Smooth muscle cell of the brain vasculature (primary cell): Measurements from ENCODE around the gene TSPAN3.

ENCODE experiments used
- DNase-seq: peaks from one replicate; pipeline ENCODE4 v3.0.0-alpha.2; 2012; ENCODE audit warnings: low read depth, low spot score

The TSPAN3 gene

DNA sequence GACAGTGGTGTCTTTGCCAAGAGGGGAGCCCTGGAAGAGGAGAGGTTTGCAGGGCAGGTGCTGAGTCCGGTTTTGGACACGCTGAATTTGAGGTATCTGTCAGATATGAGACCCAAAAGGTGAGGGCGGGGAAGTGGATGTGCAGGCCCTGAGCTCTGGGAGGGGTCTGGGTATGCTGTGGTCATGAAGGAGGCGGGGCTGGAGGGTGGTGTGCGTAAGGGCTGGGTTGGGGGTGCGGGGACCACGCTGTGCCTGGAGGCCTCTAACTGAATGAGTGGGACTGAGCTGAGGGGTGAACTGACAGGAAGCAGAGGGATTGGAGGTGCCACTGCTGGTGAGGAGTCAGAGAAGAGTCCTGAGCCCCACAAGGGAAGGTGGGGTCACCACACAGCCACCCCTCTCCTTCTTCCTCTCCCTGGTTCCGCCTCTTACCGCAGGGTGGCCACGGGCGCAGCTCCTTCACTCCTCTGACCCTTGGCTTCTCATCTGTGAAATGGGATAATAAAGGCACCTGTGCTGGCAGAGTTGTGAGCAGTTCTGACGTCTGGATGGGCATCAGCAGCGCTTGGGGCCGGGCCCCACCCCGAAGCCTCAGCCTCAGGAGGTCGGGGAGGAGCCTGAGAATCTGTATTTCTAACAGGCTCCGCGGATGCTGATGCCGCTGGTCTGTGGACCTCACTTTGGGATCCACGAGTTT lies 47.2 kb downstream of the TSPAN3 start:
- no peak for DNase-seq

DNA sequence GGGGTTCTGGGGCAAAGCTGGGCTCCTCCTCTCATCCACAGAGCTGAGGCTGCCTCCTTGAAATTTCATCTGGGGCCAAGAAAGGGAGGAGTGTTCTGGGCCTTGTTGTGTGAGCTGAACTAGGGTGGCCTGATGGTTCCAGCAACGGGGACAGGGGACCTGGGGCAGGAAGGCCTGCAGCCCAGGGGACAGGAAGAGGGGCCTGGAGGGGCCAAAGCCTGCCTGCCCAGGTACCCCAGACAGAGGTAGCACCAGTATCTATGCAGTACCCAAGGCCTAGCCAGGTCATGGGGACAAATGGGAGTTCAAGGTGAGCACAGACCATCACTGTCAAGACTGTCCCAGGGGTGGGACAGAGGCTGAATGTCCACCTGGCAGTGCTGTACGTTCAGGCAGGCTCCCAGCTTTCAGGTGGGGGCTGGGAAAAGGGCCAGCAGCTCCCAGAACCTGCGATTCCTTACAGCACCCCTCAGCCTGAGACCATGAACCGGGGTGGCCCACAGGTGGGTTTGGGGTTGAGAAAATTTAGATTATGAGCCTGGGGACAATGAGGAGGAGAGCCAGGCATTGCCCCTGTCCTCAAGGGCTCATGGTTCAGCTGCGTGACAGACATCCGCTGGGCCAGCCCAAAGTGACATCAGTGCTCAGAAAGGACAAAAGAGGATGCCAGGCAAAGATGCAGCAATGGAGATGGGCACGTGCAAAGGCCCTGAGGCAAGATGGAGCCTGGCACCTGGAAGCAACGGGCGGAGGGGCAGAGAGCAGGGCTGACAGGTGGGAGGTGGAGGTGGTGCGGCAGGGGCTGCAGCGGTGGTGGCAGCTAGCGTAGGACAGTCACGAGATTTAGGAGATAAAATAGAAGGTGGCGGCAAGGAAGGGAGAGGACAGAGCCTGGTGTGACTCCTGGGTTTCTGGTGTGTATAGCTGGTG lies 48.0 kb downstream of the TSPAN3 start:
- DNase-seq = no peak

DNA sequence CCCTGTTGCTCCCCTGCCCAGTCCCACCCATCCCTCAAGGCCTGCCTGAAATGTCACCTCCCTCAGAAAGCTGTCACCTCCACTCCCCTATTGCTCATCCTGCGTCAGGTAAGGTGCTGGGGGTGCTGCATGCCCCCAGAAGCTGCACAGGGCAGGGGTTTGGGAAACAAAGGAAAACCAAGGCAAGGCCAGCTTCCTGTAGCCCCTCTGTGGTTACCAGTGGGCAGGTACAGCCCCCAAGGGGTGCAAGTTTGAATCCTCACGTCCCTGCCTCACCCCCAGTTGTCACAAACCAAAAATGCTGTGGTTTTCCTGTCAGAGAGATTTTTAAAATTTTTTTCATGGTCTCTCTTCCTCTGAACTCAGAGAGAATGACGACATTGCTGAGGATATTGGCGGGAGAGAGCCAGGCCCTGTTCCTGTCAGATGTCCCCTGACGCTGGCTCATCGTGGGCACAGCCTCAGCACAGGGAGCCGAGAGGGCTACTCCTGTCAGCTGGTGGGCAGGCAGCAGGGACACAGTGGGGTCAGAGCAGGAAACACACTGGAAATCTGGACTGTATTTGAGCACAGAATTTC lies 49.0 kb downstream of the TSPAN3 start:
- no peak for DNase-seq

DNA sequence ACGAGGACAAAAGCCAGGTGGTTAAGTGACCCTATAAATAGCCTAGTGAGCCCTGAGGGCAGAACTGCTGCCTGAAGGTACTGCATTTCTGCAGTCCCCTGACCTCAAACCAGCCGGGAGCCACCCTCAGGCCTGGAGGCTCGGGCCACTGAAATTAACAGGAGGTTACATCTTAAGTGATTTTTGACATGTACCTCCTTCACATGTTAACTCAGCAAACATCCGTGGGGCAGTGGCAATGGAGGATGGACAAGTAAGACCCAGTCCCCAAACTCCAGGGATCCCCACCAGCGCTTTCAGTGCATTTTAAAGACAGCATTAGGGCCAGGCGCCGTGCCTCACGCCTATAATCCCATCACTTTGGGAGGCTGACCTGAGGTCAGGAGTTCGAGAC lies 49.8 kb downstream of the TSPAN3 start:
- DNase-seq = no peak

DNA sequence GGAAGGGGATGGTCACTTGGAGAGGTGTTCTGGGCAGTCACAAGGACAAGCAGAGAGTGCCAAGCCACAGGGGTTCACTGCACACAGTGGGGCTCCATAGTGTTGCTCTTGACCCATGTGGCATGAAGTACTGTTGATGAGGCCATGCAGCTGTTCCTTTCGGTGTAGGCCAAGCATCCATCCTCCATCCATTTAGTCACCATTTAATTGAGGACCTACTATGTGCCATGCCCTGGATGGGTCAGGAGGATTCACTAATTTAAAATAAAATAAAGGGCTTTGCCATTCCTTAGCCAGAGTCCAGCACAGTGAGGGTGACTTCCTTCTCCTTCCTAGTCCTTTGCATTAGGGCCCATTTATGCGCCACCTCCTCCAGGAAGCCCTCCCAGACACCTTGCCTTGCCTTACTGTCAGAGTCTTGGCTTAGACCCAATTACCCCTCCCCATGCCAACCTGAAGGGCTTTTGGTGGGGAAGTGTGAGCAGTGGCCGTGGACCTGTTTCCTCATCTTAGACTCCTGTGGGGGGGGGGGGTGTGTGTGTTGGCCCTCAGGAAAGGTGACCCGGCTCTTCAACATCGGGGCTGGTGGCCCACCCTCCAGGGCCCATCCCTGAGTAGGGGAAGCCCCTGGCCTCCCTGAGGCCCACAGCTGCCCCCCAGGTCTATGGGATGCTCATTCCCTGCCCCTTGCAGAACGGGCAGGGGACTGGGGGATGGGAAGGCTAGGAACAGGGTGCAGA lies 50.4 kb downstream of the TSPAN3 start:
- no peak for DNase-seq

DNA sequence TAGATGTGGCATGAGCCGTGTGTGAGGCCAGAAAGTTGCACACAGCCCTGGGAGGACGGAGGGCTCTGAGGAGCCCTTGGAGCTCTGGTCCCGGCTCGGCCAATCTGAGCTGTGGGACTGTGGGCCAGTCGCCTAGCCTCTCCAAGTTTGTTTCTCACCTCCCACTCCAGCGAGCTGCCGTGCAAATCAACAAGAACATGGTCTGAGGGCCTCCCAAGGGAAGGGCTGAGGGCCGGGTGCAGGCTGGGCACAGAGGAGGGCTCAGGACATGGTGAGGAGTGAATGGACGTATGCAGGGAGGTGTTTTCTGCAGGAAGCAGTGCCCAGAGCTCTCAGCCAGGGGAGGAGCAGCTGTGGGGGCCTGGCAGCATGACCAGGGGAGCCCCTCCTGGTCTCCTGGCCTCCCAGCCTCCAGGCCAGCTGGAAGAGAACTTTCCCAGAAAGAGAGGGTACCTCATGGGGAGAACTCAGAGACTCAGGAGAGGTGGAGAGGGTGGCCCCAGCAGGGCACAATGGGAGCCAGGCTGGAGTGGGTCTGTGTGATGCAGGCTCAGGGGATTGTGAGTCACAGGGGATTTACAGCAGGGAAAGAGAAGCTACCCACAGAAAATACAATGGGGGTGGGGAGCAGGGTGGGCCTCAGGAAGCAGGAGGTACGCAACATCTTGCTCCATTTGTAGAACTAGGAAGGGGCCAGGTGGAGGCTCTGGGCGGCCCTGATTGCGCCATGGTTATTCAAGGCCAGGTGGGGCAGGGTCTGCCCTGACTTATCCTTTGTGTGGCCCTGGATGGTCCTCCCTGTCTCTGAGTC lies 51.2 kb downstream of the TSPAN3 start:
- DNase-seq = no peak

DNA sequence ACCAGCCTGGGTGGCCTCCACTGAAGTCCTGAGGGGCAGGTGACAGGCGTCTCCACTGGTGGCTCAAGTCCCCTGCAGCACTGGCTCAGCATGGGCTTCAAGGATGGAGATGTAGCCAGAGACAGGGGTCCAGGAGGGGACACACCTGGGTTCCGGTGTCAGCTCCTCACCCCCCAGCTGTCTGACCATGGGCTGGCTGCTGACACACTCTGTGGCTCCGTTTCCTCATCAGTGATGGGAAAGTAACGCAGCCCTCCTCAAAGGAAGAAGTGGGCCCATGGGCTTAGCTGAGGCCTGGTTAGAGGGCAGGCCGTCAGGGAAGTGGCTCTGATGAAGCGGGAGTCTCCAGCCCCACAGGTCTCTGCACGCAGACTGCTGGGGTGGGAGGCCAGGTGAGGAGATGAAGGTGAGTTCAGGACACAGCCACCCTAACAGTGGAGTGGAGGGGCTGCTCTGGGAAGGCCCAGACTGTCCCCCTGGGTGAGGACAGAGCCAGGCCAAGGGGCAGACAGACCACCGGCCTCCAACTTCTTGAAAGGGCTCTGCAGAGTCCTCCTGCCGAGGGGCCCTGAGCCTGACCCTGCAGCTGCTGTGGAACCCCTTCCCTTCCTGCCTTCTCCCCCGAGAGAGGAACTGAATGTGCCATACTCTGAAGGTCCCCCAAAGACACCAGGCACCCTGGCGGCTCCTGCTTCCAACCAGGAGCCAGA lies 52.0 kb downstream of the TSPAN3 start:
- no peak for DNase-seq

DNA sequence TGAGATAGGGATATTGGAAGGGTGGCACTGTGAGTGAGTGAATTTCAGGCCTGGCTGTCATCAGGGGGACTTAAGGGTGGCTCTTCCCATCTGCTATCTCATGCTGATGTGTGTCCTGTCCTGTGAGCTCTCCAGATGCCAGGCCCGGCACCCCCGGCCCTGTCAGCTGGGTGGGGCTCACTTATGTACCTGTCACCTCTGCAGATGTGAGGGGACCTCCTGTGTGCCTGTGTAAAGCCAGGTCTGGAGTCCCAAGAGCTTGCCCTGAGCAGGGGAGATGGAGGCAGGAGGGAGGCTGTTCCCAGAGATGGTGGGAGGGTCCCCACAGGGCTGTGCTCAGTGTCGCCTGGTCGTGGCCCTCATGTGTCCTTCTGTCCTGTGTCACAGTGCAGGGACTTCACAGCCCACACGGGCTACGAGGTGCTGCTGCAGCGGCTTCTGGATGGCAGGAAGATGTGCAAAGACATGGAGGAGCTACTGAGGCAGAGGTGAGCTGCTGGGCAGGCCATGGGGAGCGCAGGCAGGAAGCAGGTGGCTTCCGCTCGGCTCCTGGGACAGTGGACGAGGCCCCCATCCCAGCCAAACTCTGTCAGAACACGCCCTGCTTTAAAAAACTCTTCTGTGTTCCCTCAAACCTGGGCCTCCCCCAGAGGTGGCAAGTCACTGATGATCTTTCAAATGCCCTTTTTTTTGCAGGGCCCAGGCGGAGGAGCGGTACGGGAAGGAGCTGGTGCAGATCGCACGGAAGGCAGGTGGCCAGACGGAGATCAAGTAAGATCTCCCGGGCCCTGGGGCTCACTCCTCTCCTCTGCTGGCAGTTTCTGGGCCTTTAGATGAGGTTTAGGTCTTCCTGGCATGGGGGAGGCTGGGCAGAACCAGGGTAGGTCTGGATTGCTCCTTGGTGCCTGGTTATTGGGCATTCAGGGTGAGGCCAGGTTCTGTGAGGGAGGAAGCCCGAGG lies 52.9 kb downstream of the TSPAN3 start:
- DNase-seq = no peak

DNA sequence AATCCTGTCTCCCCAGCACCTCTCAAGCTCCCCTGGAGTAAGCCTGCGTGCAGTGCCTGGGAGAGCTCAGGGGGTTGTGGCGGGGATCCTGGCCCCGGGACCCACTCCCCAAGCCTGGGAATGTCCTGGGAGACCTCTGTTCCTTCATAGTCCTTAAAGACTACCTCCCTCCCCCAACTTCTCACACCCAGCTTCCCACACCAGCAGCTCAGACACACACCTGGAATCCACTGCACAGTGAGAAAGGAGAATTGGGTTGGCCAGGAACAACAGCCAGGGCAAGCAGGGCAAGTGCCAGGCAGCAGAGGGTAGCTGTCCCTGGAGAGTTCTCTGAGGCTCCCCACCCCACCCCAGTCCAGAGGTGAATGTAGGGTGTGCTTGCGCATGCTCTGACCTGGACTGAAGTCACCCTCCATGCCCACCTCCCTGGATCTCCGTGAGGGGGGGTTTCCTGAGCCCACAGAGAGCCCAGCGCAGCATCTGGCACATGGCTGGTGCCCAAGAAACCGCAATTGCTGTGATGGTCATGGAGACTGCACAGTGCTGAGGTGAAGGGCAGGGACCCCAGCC lies 53.7 kb downstream of the TSPAN3 start:
- DNase-seq = no peak

DNA sequence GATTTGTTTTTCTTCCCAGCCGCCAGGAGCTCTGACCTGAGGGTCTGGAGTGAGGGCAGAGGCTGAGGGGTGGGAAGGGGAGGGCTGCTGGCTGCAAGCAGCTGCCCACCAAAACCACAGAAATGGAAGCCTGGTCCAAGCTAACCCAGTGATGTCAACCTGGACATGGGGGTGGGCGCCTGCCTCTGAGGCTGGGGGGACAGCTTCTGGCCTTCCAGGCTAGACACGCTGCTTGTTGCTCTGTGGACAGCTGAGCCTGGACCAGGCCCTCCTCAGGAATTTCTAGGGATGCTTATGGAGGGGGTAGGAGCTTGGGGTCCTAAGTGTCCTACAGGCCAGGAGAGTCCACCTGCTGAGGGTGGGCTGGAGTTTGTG lies 54.6 kb downstream of the TSPAN3 start:
- no peak for DNase-seq

DNA sequence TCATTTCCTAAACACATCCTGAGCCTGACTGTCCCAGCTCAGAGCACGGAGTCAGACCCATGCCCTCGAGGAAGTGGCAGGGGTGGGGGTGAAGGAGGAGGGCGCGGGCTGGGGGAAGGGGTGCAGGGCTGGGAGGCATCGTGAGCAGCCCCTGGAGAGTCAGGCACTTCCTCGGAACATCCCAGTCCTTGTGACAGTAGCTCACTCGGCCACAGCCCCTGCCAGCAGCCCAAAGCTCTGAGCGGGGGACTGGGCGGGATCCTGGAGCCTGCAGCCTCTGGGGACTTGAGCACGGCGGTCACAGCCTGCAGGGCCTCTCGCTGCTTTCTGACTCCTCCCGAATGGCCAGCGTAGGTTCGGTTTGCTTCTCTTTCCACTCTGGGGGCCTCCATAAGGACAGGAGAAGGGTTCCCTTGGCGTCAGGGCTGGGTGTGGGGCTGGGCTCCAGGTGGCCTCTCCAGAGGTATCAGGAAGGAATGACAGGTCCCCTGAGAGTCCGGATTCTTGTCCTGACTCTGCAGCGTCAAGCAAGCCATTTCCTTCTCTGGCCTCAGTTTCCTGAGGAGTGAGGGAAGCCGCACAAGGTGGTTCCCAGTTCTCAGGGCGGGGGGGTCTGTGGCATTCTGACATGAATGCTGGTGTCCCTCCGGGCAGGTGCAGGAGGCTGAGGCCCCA lies 55.1 kb downstream of the TSPAN3 start:
- no peak for DNase-seq

DNA sequence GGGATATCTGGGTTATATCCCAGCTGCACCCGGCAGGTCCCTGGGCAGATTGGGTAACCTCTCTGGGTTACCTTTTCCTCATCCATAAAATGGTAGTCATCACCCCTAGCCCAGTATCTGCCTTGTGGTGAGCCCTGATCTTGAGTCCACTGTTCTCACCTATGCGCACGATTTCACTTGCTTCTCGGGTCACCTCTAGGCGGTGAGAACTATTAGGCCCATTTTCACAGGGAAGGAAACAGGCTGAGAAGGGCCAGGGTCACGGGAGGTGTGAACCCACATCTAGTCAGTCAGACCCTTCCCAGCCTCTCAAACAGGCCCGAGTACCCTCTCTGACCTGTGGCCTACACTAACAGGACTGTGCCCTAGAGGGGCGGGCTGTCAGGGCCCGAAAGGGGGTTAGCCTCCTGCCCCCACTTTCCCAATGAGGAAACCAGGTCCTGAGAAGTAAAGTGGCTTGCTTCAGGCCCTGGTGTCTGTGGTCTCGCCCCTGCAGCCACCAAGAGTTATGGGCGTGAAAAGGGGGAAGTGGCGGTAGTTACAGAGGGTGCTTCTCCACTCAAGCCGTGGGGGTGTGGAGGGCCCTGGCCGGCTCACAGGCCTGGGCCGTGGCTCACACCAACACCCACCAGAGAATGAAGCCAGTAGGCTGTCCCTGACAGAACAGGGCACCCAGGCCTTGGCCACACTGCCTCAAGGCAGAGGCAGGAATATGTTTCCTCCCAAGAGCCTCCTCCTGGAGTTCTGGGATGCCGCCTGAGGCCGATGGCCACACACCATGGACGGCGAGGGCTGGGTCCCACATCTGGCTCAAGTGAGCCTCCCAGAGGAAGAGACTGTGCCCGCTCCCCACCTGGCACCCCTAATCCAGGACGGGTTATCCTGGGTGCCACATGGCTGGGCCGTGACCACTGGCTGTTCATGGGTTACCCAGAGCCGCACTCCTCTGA lies 56.5 kb downstream of the TSPAN3 start:
- no peak for DNase-seq

DNA sequence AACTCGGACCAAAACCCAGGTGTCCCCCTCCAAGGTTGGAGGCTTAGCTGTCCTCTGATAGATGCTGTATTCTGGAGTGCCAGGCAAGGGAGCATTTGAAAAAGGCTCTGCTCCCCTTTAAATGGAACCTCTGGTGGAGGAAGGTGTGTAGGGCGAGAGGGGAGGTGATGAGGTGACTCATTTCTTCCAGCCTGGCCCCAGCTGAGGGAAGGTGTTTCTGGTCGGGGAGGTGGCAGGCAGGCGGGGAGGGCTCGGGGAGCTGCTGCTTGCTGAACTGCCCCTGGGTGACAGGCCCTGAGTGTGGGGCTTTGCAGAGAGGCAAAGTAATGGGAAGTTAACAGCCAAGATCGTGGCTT lies 57.2 kb downstream of the TSPAN3 start:
- DNase-seq = no peak

DNA sequence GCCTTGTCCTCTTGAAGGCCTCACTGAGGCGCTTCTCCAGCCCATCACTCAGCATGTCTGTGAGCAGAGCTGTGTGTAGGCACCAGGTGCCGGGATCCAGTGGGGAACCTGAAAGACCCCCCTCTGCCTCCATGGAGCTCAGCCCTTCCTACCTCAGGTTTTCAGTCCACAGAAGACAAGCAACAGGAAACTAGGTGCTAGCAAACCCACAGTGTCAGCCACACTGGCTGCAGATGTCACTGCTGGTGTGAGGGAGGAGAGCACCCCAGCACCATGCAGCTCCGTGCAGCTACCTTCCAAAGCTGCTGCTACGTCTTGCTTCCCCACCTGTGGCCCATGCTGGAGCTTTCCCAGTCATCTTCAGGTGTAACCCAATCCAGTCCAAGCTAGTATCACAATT lies 58.0 kb downstream of the TSPAN3 start:
- DNase-seq = no peak

DNA sequence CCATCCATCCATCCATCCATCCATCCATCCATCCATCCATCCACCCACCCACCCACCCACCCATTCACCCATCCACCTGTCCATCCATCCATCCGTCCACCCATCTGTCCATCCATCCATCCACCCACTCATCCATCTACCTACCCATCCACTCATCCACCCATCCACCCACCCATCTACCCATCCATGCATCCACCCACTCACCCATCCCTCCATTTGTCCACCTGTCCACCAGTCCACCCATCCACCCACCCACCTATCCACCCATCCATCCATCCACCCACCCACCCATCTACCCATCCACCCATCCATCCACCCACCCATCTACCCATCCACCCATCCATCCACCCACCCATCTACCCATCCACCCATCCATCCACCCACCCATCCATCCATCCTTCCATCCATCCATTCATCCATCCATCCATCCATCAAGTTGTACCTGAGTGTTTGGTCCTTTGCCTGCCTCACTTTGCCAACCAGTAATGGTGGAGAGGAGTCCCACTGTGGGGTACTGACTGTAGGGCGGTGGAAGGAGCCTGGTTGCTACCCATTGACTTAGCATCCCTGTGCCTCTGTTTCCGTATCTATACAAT lies 58.7 kb downstream of the TSPAN3 start:
- no peak for DNase-seq

DNA sequence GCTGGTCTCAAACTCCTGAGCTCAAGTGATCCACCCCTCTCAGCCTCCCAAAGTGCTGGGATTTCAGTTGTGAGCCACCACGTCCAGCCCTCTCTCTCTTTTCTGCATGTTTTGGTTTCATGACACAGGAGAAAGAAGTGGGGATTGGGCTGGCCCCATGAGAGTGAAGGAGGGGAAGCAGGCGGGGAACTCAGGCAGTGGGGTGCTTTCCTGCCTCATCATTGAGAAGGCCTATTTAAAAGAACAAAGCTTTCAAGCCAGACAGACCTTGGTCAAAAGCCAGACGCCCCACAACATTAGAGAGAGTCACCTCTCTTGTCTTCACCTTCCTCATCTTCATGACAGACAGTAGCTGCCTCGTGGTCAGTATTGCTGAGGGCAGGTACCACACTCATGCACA lies 60.1 kb downstream of the TSPAN3 start:
- no peak for DNase-seq

DNA sequence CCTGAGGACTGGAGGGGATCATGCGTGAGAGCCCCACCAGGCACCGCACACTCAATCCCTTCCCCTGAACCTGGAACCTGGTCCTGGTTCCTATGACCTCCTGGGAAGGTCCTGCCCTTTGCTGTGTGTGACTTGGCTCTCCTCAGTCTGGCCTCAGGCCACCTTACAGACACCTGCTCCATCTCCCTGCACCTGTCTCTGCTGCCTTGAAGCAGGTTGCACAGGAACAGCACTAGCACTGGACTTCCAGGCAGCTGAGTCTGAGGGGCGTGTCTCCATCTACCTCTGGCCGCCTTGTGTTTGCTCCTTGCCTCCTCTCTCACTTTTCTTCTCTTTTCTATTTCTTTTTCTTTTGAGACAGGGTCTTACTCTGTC lies 60.6 kb downstream of the TSPAN3 start:
- no peak for DNase-seq
